DOHH2 (cell line): ENCODE data around the gene HBA2.

Source experiments
- CTCF ChIP-seq: fragments of 200-600 bp; sonication (generic); IDR thresholded peaks from one replicate; pipeline ENCODE4 v1.5.1; 2014; ENCODE audit warnings: antibody characterized with exemption, mild to moderate bottlenecking, low read depth, low read length; ENCODE audit not compliant: poor library complexity, severe bottlenecking
- EZH2phosphoT487 ChIP-seq: fragments of 200-600 bp; sonication (generic); IDR thresholded peaks from 2 replicates; pipeline ENCODE4 v1.6.1; 2017; ENCODE audit warnings: borderline replicate concordance, mild to moderate bottlenecking, antibody characterized with exemption, low read length, moderate library complexity, mixed read lengths

GRCh38 chr16:179211-180092, 6.8 kb downstream of the HBA2 start:
- no peak for TF ChIP-seq CTCF
- TF ChIP-seq EZH2phosphoT487, result no peak
